Heart right ventricle (tissue), 16 donors: Measurements from ENCODE around the gene ESPL1. TPM values are rescaled to one million over a fixed set of nuclear protein-coding genes. Genes with fewer than 3 reads are reported as not detected.

ENCODE experiments used
- ATAC-seq, 8 donors: fragments of 200-7000 bp; cut with Tn5 transposase; one replicate each; pipeline ENCODE4 v1.9.1; 2020; ENCODE audit warnings: mild to moderate bottlenecking in 8 of 8, moderate library complexity in 8 of 8, moderate number of reproducible peaks in 1 of 8
- DNase-seq, 2 donors: peaks; one replicate each; pipeline ENCODE4 v3.0.0-alpha.2; 2020
- H3K27ac ChIP-seq, 10 donors: fragments of 200-600 bp; sonication (generic) in 2 of 10; one replicate each; pipeline versions ENCODE4 v1.5.0 to v1.8.0; 2020 to 2022; ENCODE audit warnings: mild to moderate bottlenecking in 3 of 10
- H3K27me3 ChIP-seq, 7 donors: fragments of 200-600 bp; one replicate each; pipeline ENCODE4 v1.8.0; 2021 to 2022; ENCODE audit warnings: mild to moderate bottlenecking in 2 of 7
- H3K36me3 ChIP-seq, 9 donors: fragments of 200-600 bp; sonication (generic) in 1 of 9; one replicate each; pipeline versions ENCODE4 v1.5.0 to v1.8.0; 2020 to 2022; ENCODE audit warnings: mild to moderate bottlenecking in 2 of 9
- H3K4me1 ChIP-seq, 9 donors: fragments of 200-600 bp; sonication (generic) in 1 of 9; one replicate each; pipeline versions ENCODE4 v1.5.0 to v1.8.0; 2020 to 2022; ENCODE audit warnings: mild to moderate bottlenecking in 4 of 9
- H3K4me3 ChIP-seq, 10 donors: fragments of 200-600 bp; sonication (generic) in 2 of 10; one replicate each; pipeline versions ENCODE4 v1.5.0 to v1.8.0; 2020 to 2022; ENCODE audit warnings: mild to moderate bottlenecking in 7 of 10, moderate library complexity in 2 of 10
- H3K9me3 ChIP-seq, 11 donors: fragments of 200-600 bp in 10 of 11; sonication (generic) in 2 of 11; one replicate each; pipeline versions ENCODE4 v1.5.0 to v1.8.0; 2013 to 2022; ENCODE audit warnings: mild to moderate bottlenecking in 2 of 11, control low read depth in 1 of 11, moderate library complexity in 1 of 11
- WGBS, 2 donors: extraction: QIAGEN DNeasy Blood & Tissue Kit; methylation state at CpG; one replicate each; pipeline ENCODE4 v1.1.7; 2013; ENCODE audit warnings: inconsistent platforms in 1 of 2; 5-methylcytosine and 5-hydroxymethylcytosine counted together
- intact Hi-C, 10 donors: fragments of 100-400 bp; cut with DNase I; formaldehyde crosslinking; loops; one replicate each; pipeline versions ENCODE4 v1.11.1 to v1.14.2; 2022
- polyA plus RNA-seq, 2 donors: library from polyadenylated mRNA; stranded (reverse); fragments of 200-250 nt; gene quantifications; one replicate each; pipeline ENCODE4 v1.2.3, GENCODE V29; 2013
- total RNA-seq, 10 donors: library from RNA; stranded (reverse); fragmentation: NEBNext Ultra II Directional in 3 of 10; extraction: Animal tissue kit (Norgen Biotek cat#: 25700) in 3 of 10; gene quantifications; one replicate each; pipeline versions ENCODE4 v1.2.1 to v1.2.4, GENCODE V29; 2021 to 2023
- TF ChIP-seq, protein P1 (sequence below), 9 donors: fragments of 200-600 bp; sonication (generic) in 2 of 9; IDR thresholded peaks; one replicate each; pipeline versions ENCODE4 v1.5.0 to v1.8.0; 2021 to 2022; ENCODE audit warnings: antibody characterized with exemption in 9 of 9, mild to moderate bottlenecking in 5 of 9, moderate library complexity in 1 of 9
- donor health status: Arrhythmogenic right ventricular cardiomyopathy.
- donor health status: ischemic (EF 13 %, LVEDD 7.1; RV severe dilation, severe dysfunction).
- donor health status: healthy with polysubstance abuse.
- donor health status: DM: no; HTN: yes; CAD: no.
- donor health status: DM: no; HTN: no; CAD: no.
- donor health status: ischemic (EF 25% LVEDD 6.9; RV normal size, moderate dysfunction).
- donor health status: ischemic (EF 25% LVEDD 5.7; RV mildly dilated, moderate dysfunction).
- donor health status: healthy.
- donor health status: DM: yes; HTN: yes; CAD: no.
- donor health status: Ischemic cardiomyopathy.
- donor health status: ischemic (EF 35%, LVEDD 5.7; RV mildly dilated, moderate dysfunction).
- donor health status: nonischemic (EF 11% LVEDD 7.7; RV severe dilation, severe dysfunction).
- donor health status: DM: yes; HTN: yes; CAD: no.
- donor health status: PGD.
- donor health status: ischemic (EF 29% LVEDD 5.4; RV normal size, mild dysfunction).
- donor health status: nonischemic (EF 23%, LVEDD 6.1; RV moderate dilation, normal function).

Gene ESPL1
- total and polyA plus RNA-seq, 12 donors: 0.04 to 3.1 (median 0.35) TPM

DNA sequence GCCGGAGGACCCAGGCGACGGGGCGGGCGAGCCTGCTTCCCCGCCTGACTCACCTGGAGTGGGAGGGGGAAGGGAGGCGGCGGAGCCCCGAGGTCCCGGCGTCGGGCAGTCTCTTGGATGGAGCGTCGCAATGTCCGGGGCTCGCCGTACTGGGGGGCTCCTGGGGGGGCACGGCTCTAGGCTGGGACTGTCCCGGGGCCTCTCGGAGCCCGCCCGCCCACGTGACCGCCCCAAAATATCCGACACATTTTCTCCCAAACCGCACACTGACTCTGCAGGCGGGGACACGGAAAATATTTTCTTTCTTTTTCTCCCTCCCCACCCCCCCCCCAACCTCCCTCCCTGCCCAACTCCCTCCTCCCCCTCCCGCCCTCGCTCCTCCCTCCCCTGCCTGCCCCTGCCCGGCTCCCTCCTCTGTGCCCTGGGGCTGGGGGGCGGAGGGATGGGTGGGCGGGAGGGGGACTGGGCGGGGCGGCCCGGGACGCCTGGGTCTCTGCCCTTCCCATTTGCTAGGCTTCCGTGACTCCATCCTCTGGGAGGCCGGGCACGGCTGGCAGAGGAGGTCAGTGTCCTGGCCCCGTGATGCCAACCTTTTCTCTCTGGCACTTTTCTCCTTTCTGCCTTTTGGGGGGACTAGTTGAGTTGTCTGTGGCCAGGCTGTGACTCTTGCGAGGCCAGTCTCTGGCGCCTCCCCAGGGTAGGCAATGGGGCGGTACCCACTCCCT lies 36.0 kb upstream of the ESPL1 start, which contains the start of gene RARG:
Gene RARG (minus strand): TSS at position 289 of the 725 bp plus-strand sequence. CDS start 4,664 bp downstream, outside the sequence.
- WGBS, 2 donors: 1 to 3% methylated on average over 33 to 43 of the region's 44 CpGs
- TF ChIP-seq, protein P1, sequence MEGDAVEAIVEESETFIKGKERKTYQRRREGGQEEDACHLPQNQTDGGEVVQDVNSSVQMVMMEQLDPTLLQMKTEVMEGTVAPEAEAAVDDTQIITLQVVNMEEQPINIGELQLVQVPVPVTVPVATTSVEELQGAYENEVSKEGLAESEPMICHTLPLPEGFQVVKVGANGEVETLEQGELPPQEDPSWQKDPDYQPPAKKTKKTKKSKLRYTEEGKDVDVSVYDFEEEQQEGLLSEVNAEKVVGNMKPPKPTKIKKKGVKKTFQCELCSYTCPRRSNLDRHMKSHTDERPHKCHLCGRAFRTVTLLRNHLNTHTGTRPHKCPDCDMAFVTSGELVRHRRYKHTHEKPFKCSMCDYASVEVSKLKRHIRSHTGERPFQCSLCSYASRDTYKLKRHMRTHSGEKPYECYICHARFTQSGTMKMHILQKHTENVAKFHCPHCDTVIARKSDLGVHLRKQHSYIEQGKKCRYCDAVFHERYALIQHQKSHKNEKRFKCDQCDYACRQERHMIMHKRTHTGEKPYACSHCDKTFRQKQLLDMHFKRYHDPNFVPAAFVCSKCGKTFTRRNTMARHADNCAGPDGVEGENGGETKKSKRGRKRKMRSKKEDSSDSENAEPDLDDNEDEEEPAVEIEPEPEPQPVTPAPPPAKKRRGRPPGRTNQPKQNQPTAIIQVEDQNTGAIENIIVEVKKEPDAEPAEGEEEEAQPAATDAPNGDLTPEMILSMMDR (IDR thresholded peaks at IDR 0.05): no peak
- intact Hi-C loops: no loop called here
- Histone ChIP-seq H3K4me1 (peaks cover 6 to 40% (median 33%) of the 10 kb centered on the region in 9 donors), H3K36me3 (peaks cover 0 to 9% (median 0%) of the 10 kb centered on the region in 9 donors), H3K9me3 (no peaks in the 10 kb centered on the region), H3K27ac (peak within 1 kb of the TSS; percentile 21 to 79 (median 70)), H3K4me3 (peak within 1 kb of the TSS; percentile 35 to 70 (median 64)), H3K27me3 (peaks cover 0 to 21% (median 0%) of the 10 kb centered on the region in 7 donors)
- ATAC-seq (peak; percentile 52 to 71 (median 65)), DNase-seq (peak in 1 of 2 donors; percentile 69)

DNA sequence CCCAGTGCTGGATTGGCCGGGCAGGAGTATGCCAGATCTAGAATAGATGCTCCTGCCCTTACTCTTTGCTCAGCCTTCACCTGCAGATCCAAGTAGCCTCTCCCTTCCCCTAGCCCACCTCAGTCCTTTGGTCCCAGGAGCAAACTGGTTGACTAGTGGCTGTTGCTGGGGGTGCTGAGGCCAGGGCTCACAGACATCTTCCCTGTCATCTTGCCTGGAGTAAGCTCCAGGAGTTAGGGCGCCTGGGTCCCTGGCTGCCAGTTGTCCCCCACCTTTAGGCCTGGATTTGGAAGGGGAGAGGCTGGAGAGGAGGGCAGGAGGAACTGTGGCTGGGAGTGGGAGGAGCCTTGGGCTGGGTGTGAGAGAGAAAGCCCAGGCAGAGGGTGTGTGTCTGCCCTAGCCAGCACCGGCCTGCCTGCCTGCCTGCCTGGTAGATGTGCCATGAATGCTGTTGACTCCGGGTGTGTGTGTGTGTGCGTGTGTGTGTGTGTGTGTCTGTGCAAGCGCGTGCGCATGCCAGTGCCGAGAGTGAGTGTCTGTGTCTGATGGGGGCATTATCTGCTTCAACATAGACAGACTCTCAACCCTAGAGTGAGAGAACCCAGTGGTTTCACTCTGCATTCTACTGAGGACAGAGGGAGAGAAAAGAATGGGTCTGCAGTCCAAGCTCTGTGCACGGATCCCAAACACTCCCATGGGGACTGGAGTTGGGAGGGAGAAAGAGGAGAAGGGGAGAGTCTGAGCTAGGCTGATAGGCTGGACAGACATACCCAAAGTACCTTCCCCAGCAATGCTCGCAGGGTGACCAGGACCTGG lies 35.2 kb upstream of the ESPL1 start:
- peak; percentile 67 to 85 (median 80) for ATAC-seq

DNA sequence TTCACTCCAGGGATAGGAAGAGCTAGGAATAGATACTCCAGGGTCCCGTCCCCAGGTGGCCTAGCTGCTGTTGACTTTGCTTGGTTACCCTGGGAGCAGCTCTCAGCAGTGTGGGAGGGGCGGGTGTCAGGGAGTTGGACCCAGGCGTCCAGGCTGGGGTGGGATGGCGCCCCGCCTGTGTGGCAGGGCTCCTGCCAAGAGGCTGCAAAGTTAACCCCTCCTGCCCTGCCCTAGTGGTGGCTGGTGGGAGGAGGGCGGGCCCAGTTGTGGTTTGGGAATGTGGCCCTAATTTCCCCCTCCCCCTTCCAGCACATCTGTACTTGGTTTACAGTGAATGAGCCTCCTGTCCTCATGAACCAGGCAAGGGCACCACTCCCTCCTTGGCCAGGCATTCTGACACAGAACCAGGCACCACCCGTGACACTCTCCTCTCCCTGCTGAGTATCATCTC lies 34.4 kb upstream of the ESPL1 start:
- peak overlapping the region in 4 of 10 donors; percentile 16 to 70 (median 40) for H3K27ac ChIP-seq
- intact Hi-C loops: no loop called here
- ATAC-seq (peak in 1 of 8 donors; percentile 3), DNase-seq (no peak)
- no peaks in the 10 kb centered on the region for H3K9me3 ChIP-seq
- H3K4me1 ChIP-seq: peaks cover 6 to 40% (median 33%) of the 10 kb centered on the region in 9 donors
- peak overlapping the region in 1 of 10 donors; percentile 69 for H3K4me3 ChIP-seq
- no peaks in the 10 kb centered on the region for H3K36me3 ChIP-seq
- TF ChIP-seq, protein P1 (IDR thresholded peaks at IDR 0.05): no peak
- WGBS, 2 donors: 53 to 66% methylated on average over 7 of the region's 7 CpGs
- peaks cover 0 to 21% (median 0%) of the 10 kb centered on the region in 7 donors for H3K27me3 ChIP-seq

More for the DNA sequence above, 35.2 kb upstream of the ESPL1 start:
- Histone ChIP-seq H3K9me3 (no peaks in the 10 kb centered on the region), H3K27me3 (peaks cover 0 to 21% (median 0%) of the 10 kb centered on the region in 7 donors), H3K36me3 (peaks cover 0 to 3% (median 0%) of the 10 kb centered on the region in 9 donors), H3K27ac (peak overlapping the region; percentile 21 to 79 (median 70)), H3K4me1 (peaks cover 6 to 40% (median 33%) of the 10 kb centered on the region in 9 donors), H3K4me3 (peak overlapping the region in 9 of 10 donors; percentile 52 to 70 (median 64))
- TF ChIP-seq, protein P1 (IDR thresholded peaks at IDR 0.05): no peak
- WGBS, 2 donors: 23 to 28% methylated on average over 11 of the region's 11 CpGs
- peak in 1 of 2 donors; percentile 53 for DNase-seq
- intact Hi-C loops: no loop called here
